IMR-90 (cell line): Measurements from ENCODE around the gene DOK4. TPM values are rescaled to one million over a fixed set of nuclear protein-coding genes. Genes with fewer than 3 reads are reported as not detected.

ENCODE experiments used
- ATAC-seq: fragments of 200-7000 bp; cut with Tn5 transposase; 2 replicates; pipeline ENCODE4 v1.9.1; 2020; ENCODE audit warnings: low read depth, mild to moderate bottlenecking, moderate library complexity
- BruUV-seq: library from RNA; stranded (reverse); fragments of 400-500 nt; replicated peaks from 2 replicates; lab custom pipeline; 2021; lab: Mats Ljungman, UMichigan
- CTCF ChIA-PET: fragments of 300-600 bp; formaldehyde crosslinking; extraction: SDS; loops from one replicate; lab custom pipeline; 2021; ENCODE audit warnings: antibody characterized with exemption; lab: Yijun Ruan, JAX
- POLR2A ChIA-PET: fragments of 300-600 bp; sonication (Branson Sonifier 250); formaldehyde crosslinking; loops from one replicate; lab custom pipeline; 2022; ENCODE audit warnings: antibody characterized with exemption; ENCODE audit not compliant: unreplicated experiment; lab: Charles Lee
- DNase-seq: peaks from one replicate; pipeline ENCODE4 v3.0.0; 2013
- H2AFZ ChIP-seq: replicated peaks from 2 replicates; pipeline ENCODE3; 2013; ENCODE audit warnings: low read length, mild to moderate bottlenecking; ENCODE audit not compliant: poor library complexity
- H2AK5ac ChIP-seq: 2 replicates; pipeline ENCODE4 v1.6.1; 2013; ENCODE audit warnings: low read depth, low read length, inconsistent platforms
- H2AK9ac ChIP-seq: replicated peaks from 2 replicates; pipeline ENCODE3; 2013; ENCODE audit warnings: mild to moderate bottlenecking, low read depth, low read length, moderate library complexity; ENCODE audit not compliant: poor library complexity
- H2BK120ac ChIP-seq: 2 replicates; pipeline ENCODE4 v1.6.1; 2013; ENCODE audit warnings: low read depth, low read length, inconsistent platforms
- H2BK15ac ChIP-seq: 3 replicates; pipeline ENCODE4 v1.6.1; 2013; ENCODE audit warnings: low read depth, low read length, inconsistent platforms
- H2BK20ac ChIP-seq: 2 replicates; pipeline ENCODE4 v1.6.1; 2013; ENCODE audit warnings: low read depth, mild to moderate bottlenecking, inconsistent platforms, low read length, moderate library complexity
- H2BK5ac ChIP-seq: 2 replicates; pipeline ENCODE4 v1.6.1; 2013; ENCODE audit warnings: mild to moderate bottlenecking, low read depth, low read length, inconsistent platforms; ENCODE audit not compliant: poor library complexity, severe bottlenecking
- H3K14ac ChIP-seq: replicated peaks from 2 replicates; pipeline ENCODE4 v1.6.1; 2013; ENCODE audit warnings: low read depth, low read length, inconsistent platforms
- H3K18ac ChIP-seq: 2 replicates; pipeline ENCODE4 v1.6.1; 2013; ENCODE audit warnings: low read depth, low read length, control low read depth
- H3K23ac ChIP-seq: 2 replicates; pipeline ENCODE4 v1.6.1; 2013; ENCODE audit warnings: low read depth, low read length, inconsistent platforms
- H3K27ac ChIP-seq: 2 replicates; pipeline ENCODE4 v1.5.1; 2013; ENCODE audit warnings: mild to moderate bottlenecking, control low read depth, low read length; ENCODE audit not compliant: insufficient read depth
- H3K27me3 ChIP-seq: 2 replicates; pipeline ENCODE4 v1.6.1; 2013; ENCODE audit warnings: low read length; ENCODE audit not compliant: control insufficient read depth, insufficient read depth
- H3K36me3 ChIP-seq: 2 replicates; pipeline ENCODE4 v1.6.1; 2013; ENCODE audit warnings: low read length, mixed read lengths; ENCODE audit not compliant: control insufficient read depth, insufficient read depth
- H3K4ac ChIP-seq: 2 replicates; pipeline ENCODE4 v1.6.1; 2013; ENCODE audit warnings: low read depth, low read length, inconsistent platforms
- H3K4me1 ChIP-seq: 2 replicates; pipeline ENCODE4 v1.6.1; 2013; ENCODE audit warnings: low read length, mixed read lengths; ENCODE audit not compliant: control insufficient read depth, insufficient read depth
- H3K4me2 ChIP-seq: 2 replicates; pipeline ENCODE4 v1.6.1; 2013; ENCODE audit warnings: low read depth, mild to moderate bottlenecking, control low read depth, low read length, moderate library complexity
- H3K4me3 ChIP-seq: 2 replicates; pipeline ENCODE4 v1.5.1; 2013; ENCODE audit warnings: low read depth, mild to moderate bottlenecking, control low read depth, low read length, moderate library complexity; ENCODE audit not compliant: insufficient read depth
- H3K56ac ChIP-seq: 2 replicates; pipeline ENCODE4 v1.6.1; 2013; ENCODE audit warnings: low read length, inconsistent platforms; ENCODE audit not compliant: insufficient read depth; ENCODE audit errors: extremely low read depth
- H3K79me1 ChIP-seq, 2 experiments: 2 replicates each; pipeline ENCODE4 v1.6.1; 2013; ENCODE audit warnings: low read length in 2 of 2, inconsistent platforms in 1 of 2, low read depth in 1 of 2
- H3K9ac ChIP-seq: 2 replicates; pipeline ENCODE4 v1.6.1; 2013; ENCODE audit warnings: low read depth, low read length, control low read depth
- H3K9me1 ChIP-seq: 2 replicates; pipeline ENCODE4 v1.6.1; 2013; ENCODE audit warnings: low read length, inconsistent platforms; ENCODE audit not compliant: insufficient read depth
- H3K9me3 ChIP-seq: 2 replicates; pipeline ENCODE4 v1.6.1; 2013; ENCODE audit warnings: low read length; ENCODE audit not compliant: control insufficient read depth, insufficient read depth
- H4K20me1 ChIP-seq: 2 replicates; pipeline ENCODE4 v1.6.1; 2013; ENCODE audit warnings: low read length, inconsistent platforms; ENCODE audit not compliant: insufficient read depth
- H4K5ac ChIP-seq: 2 replicates; pipeline ENCODE4 v1.6.1; 2013; ENCODE audit warnings: mild to moderate bottlenecking, low read depth, low read length, control low read depth
- H4K8ac ChIP-seq, 2 experiments: 2 replicates each; pipeline ENCODE4 v1.6.1; 2013; ENCODE audit warnings: low read depth in 2 of 2, low read length in 2 of 2, control low read depth in 1 of 2, inconsistent platforms in 1 of 2
- H4K91ac ChIP-seq: 2 replicates; pipeline ENCODE4 v1.6.1; 2013; ENCODE audit warnings: low read depth, low read length, inconsistent platforms; ENCODE audit not compliant: insufficient read depth
- CEBPB ChIP-seq: IDR thresholded peaks from 2 replicates; pipeline ENCODE4 v1.6.1; 2012; ENCODE audit warnings: low read depth, low read length, improper control_type of control experiment
- FOS ChIP-seq: fragments of 150-350 bp; IDR thresholded peaks from 2 replicates; pipeline ENCODE4 v1.6.1; 2016; ENCODE audit warnings: low read depth, low read length
- MAFK ChIP-seq: IDR thresholded peaks from 2 replicates; pipeline ENCODE4 v1.6.1; 2012; ENCODE audit warnings: low read depth, low read length, improper control_type of control experiment
- MXI1 ChIP-seq: IDR thresholded peaks from 2 replicates; pipeline ENCODE4 v1.6.1; 2012; ENCODE audit warnings: low read depth, mild to moderate bottlenecking, low read length, moderate library complexity, borderline replicate concordance
- NFE2L2 ChIP-seq: fragments of 150-350 bp; IDR thresholded peaks from 2 replicates; pipeline ENCODE4 v1.6.1; 2016; ENCODE audit warnings: low read depth, mild to moderate bottlenecking, low read length
- POLR2A ChIP-seq: IDR thresholded peaks from 2 replicates; pipeline ENCODE4 v1.6.1; 2012; ENCODE audit warnings: mild to moderate bottlenecking, low read depth, low read length
- RAD21 ChIP-seq: IDR thresholded peaks from 2 replicates; pipeline ENCODE4 v1.6.1; 2012; ENCODE audit warnings: low read length, improper control_type of control experiment
- RCOR1 ChIP-seq: IDR thresholded peaks from 2 replicates; pipeline ENCODE4 v1.6.1; 2012; ENCODE audit warnings: mild to moderate bottlenecking, low read length, improper control_type of control experiment; ENCODE audit not compliant: insufficient replicate concordance
- SMC3 ChIP-seq: fragments of 150-350 bp; IDR thresholded peaks from 2 replicates; pipeline ENCODE4 v1.6.1; 2016; ENCODE audit warnings: low read depth, mild to moderate bottlenecking, antibody characterized with exemption, low read length, moderate library complexity
- WGBS, 2 experiments: methylation state at CpG; one replicate each; pipeline versions ENCODE4 v1.1.5 to v1.1.7; 2013; ENCODE audit warnings: missing lambda C conversion rate in 2 of 2; ENCODE audit not compliant: insufficient read length in 1 of 2; ENCODE audit errors: extremely low coverage in 2 of 2; 5-methylcytosine and 5-hydroxymethylcytosine counted together
- dilution Hi-C: fragments of 300-500 bp; cut with HindIII; formaldehyde crosslinking; loops from one replicate; pipeline ENCODE4 v1.14.3; 2018; ENCODE audit warnings: low sequenced_read_pairs; ENCODE audit not compliant: unreplicated experiment
- in situ Hi-C: fragments of 300-500 bp; cut with MboI; formaldehyde crosslinking; loops from 3 replicates; pipeline ENCODE4 v1.14.3; 2019; ENCODE audit warnings: low sequenced_read_pairs, inconsistent platforms, mixed read lengths
- intact Hi-C: fragments of 100-400 bp; cut with micrococcal nuclease; formaldehyde crosslinking; loops from 2 replicates; pipeline ENCODE4 v1.10.0; 2022
- polyA plus RNA-seq, 3 experiments: library from polyadenylated mRNA; depleted of rRNA; stranded (reverse); fragments of >200 nt; gene quantifications; 2 replicates each; pipeline ENCODE4 v1.2.3, GENCODE V29; 2012; ENCODE audit warnings: low replicate concordance in 1 of 3
- total RNA-seq: library from RNA; depleted of rRNA; stranded (reverse); fragments of >200 nt; gene quantifications from 2 replicates; pipeline ENCODE4 v1.2.3, GENCODE V29; 2012
- TF ChIP-seq, protein P1 (sequence below): fragments of 150-350 bp; IDR thresholded peaks from 2 replicates; pipeline ENCODE4 v1.6.1; 2017; ENCODE audit warnings: mild to moderate bottlenecking, antibody characterized with exemption, low read length, low read depth
- TF ChIP-seq, protein P2 (sequence below): conservative IDR thresholded peaks from 2 replicates; pipeline ENCODE4 v1.5.1; 2012; ENCODE audit warnings: mild to moderate bottlenecking, low read depth, low read length, improper control_type of control experiment
- TF ChIP-seq, protein P3 (sequence below): fragments of 150-350 bp; IDR thresholded peaks from 2 replicates; pipeline ENCODE4 v1.6.1; 2016; ENCODE audit warnings: low read depth, mild to moderate bottlenecking, low read length, moderate library complexity, borderline replicate concordance

The DOK4 gene
- total and polyA plus RNA-seq, 2 of the 4 experiments (the other 2 are of a cell fraction): 22.0 to 25.9 TPM

DNA sequence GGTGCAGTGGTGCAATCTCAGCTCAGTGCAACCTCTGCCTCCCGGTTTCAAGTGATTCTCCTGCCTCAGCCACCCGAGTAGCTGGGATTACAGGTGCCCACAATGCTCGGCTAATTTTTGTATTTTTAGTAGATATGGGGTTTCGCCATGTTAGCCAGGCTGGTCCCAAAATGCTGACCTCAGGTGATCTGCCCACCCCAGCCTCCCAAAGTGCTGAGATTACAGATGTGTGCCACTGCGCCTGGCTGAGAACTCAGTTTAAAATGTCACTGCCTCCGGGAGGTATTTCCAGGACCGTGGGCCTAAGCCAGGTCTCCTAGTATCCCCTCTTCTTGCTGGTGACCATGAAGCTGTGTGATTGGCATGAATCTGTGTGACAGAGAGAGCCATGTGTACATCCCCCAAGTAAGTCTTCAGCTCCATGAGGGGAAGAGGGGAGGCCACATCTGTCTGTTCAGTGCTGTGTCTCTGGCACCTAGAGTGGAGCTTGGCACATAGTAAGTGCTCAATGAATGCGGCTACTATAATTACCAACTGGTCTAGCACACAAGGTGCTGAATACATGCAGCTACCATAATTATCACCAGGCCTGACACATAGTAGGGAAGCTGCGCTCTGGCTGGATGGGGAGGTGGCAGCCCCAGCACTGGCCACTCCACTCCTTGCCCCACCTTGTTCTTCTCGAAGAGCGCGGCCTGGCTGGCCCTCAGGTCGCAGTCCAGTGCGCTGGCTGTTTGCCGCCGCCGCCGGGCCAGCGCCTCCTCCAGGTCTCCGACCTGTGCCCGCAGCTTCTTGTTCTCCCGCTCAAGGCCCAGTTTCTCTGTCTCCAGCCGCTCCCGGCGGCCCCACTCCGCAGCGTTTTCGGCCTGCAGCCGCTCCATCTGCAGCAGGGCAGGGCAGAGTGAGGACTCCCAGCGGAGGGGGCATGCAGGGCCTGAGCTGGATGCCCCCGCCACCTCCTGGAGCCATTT lies 31.4 kb upstream of the DOK4 start (continued):
- TF ChIP-seq NFE2L2: no peak
- no peak for TF ChIP-seq MAFK

DNA sequence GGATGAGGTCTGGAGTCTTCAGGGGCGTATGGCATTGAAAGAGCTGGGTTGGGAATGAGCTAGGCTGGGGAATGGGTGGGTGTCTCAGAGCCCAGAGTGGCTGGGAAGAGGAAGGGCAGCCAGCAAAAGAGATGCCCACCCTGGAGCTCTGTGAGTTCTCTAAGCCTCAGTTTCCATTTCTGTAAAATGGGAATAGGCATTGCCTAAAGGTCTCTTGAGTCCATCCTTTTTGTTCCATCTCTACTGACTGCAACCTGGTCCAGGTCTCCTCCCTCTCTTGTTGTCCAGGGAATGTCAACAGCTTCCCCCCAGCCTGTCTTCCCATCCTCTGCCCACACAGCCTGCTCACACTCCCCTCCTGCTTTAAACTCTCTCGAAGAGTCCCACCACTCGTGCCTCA lies 30.5 kb upstream of the DOK4 start:
- Histone ChIP-seq H3K18ac (no peak overlapping the region), H3K79me1 (no peaks in the 10 kb centered on the region), H3K36me3 (peaks cover 23% of the 10 kb centered on the region), H2BK5ac (no peak overlapping the region), H3K14ac (no peak overlapping the region), H3K9me3 (no peaks in the 10 kb centered on the region), H2BK20ac (no peak overlapping the region), H3K4me2 (no peak overlapping the region), H2AK5ac (no peak overlapping the region), H3K23ac (no peak overlapping the region), H3K27ac (no peak overlapping the region), H3K9ac (no peak overlapping the region), H3K4me1 (no peaks in the 10 kb centered on the region; the same call in 1 of the 2 replicates), H3K56ac (no peak overlapping the region), H4K20me1 (no peaks in the 10 kb centered on the region), H3K27me3 (no peaks in the 10 kb centered on the region), H2AK9ac (no peak overlapping the region), H2BK15ac (no peak overlapping the region), H4K91ac (no peak overlapping the region), H2BK120ac (no peak overlapping the region), H4K8ac (no peak overlapping the region), H4K5ac (no peak overlapping the region), H3K4me3 (no peak overlapping the region), H3K9me1 (peaks cover 6% of the 10 kb centered on the region; the same call in 1 of the 2 replicates), H3K4ac (no peak overlapping the region), H2AFZ (no peak overlapping the region)
- WGBS, 2 experiments: 95% methylated on average over 3 of the region's 3 CpGs; no CpG with 5 or more reads in 1 of the 2 experiments
- BruUV-seq: no TSS peak
- ChIA-PET CTCF (no interaction called here), POLR2A (no interaction called here)
- DNase-seq (no peak), ATAC-seq (no peak)
- intact Hi-C loops: no loop called here
- in situ Hi-C loops: no loop called here
- dilution Hi-C loops: no loop called here
- no peak for TF ChIP-seq RAD21
- TF ChIP-seq, protein P1, sequence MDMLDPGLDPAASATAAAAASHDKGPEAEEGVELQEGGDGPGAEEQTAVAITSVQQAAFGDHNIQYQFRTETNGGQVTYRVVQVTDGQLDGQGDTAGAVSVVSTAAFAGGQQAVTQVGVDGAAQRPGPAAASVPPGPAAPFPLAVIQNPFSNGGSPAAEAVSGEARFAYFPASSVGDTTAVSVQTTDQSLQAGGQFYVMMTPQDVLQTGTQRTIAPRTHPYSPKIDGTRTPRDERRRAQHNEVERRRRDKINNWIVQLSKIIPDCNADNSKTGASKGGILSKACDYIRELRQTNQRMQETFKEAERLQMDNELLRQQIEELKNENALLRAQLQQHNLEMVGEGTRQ: no peak
- no peak for TF ChIP-seq SMC3
- no peak for TF ChIP-seq CEBPB
- no peak for TF ChIP-seq FOS
- TF ChIP-seq RCOR1: no peak
- TF ChIP-seq, protein P2, sequence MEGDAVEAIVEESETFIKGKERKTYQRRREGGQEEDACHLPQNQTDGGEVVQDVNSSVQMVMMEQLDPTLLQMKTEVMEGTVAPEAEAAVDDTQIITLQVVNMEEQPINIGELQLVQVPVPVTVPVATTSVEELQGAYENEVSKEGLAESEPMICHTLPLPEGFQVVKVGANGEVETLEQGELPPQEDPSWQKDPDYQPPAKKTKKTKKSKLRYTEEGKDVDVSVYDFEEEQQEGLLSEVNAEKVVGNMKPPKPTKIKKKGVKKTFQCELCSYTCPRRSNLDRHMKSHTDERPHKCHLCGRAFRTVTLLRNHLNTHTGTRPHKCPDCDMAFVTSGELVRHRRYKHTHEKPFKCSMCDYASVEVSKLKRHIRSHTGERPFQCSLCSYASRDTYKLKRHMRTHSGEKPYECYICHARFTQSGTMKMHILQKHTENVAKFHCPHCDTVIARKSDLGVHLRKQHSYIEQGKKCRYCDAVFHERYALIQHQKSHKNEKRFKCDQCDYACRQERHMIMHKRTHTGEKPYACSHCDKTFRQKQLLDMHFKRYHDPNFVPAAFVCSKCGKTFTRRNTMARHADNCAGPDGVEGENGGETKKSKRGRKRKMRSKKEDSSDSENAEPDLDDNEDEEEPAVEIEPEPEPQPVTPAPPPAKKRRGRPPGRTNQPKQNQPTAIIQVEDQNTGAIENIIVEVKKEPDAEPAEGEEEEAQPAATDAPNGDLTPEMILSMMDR: no peak
- TF ChIP-seq, protein P3, sequence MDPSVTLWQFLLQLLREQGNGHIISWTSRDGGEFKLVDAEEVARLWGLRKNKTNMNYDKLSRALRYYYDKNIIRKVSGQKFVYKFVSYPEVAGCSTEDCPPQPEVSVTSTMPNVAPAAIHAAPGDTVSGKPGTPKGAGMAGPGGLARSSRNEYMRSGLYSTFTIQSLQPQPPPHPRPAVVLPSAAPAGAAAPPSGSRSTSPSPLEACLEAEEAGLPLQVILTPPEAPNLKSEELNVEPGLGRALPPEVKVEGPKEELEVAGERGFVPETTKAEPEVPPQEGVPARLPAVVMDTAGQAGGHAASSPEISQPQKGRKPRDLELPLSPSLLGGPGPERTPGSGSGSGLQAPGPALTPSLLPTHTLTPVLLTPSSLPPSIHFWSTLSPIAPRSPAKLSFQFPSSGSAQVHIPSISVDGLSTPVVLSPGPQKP: no peak
- no peak for TF ChIP-seq NFE2L2
- TF ChIP-seq MXI1: no peak
- TF ChIP-seq POLR2A: no peak
